ENCODE measurements around the gene ERBB4. TPM values are rescaled to one million over a fixed set of nuclear protein-coding genes. Genes with fewer than 3 reads are reported as not detected.

Gene ERBB4
- total RNA-seq, 1 experiment from 2014 or later: 2.9 TPM

- no peak overlapping the region for H3K27ac Mint-ChIP-seq (ENCODE audit: unreplicated experiment)
- no peaks in the 10 kb centered on the region for H3K27me3 Mint-ChIP-seq (ENCODE audit: unreplicated experiment)
- no peak for DNase-seq
- TF ChIP-seq, protein P1, sequence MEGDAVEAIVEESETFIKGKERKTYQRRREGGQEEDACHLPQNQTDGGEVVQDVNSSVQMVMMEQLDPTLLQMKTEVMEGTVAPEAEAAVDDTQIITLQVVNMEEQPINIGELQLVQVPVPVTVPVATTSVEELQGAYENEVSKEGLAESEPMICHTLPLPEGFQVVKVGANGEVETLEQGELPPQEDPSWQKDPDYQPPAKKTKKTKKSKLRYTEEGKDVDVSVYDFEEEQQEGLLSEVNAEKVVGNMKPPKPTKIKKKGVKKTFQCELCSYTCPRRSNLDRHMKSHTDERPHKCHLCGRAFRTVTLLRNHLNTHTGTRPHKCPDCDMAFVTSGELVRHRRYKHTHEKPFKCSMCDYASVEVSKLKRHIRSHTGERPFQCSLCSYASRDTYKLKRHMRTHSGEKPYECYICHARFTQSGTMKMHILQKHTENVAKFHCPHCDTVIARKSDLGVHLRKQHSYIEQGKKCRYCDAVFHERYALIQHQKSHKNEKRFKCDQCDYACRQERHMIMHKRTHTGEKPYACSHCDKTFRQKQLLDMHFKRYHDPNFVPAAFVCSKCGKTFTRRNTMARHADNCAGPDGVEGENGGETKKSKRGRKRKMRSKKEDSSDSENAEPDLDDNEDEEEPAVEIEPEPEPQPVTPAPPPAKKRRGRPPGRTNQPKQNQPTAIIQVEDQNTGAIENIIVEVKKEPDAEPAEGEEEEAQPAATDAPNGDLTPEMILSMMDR (IDR thresholded peaks at IDR 0.05; ENCODE audit: unreplicated experiment): no peak
- peaks cover 9% of the 10 kb centered on the region for H3K4me1 Mint-ChIP-seq (ENCODE audit: low read depth, unreplicated experiment)
- intact Hi-C loops (cut with micrococcal nuclease; ENCODE audit: unreplicated experiment): no loop called here
- no peaks in the 10 kb centered on the region for H3K9me3 Mint-ChIP-seq (ENCODE audit: low read depth, unreplicated experiment)
- H3K4me3 Mint-ChIP-seq (ENCODE audit: low read depth, unreplicated experiment): no peak overlapping the region
- no peaks in the 10 kb centered on the region for H3K36me3 Mint-ChIP-seq (ENCODE audit: insufficient read depth, unreplicated experiment)
- CTCF ChIA-PET: interaction anchor here (0.5 kb wide), 1 partner anchor 234 kb away, joined by 3 read pairs; no protein-coding TSS in a partner anchor
- BruUV-seq (replicated peaks): no TSS peak
These were observed 243.8 kb downstream of the ERBB4 start for GRCh38 chr2:212294816-212295215.

- H3K27ac Mint-ChIP-seq (ENCODE audit: unreplicated experiment): no peak overlapping the region
- H3K9me3 Mint-ChIP-seq (ENCODE audit: low read depth, unreplicated experiment): no peaks in the 10 kb centered on the region
- no TSS peak for BruUV-seq (replicated peaks)
- TF ChIP-seq, protein P1 (IDR thresholded peaks at IDR 0.05; ENCODE audit: unreplicated experiment): no peak
- CTCF ChIA-PET: no interaction called here
- intact Hi-C loops (cut with micrococcal nuclease; ENCODE audit: unreplicated experiment): no loop called here
- H3K36me3 Mint-ChIP-seq (ENCODE audit: insufficient read depth, unreplicated experiment): no peaks in the 10 kb centered on the region
- H3K27me3 Mint-ChIP-seq (ENCODE audit: unreplicated experiment): no peaks in the 10 kb centered on the region
- DNase-seq: no peak
- no peak overlapping the region for H3K4me3 Mint-ChIP-seq (ENCODE audit: low read depth, unreplicated experiment)
- no peaks in the 10 kb centered on the region for H3K4me1 Mint-ChIP-seq (ENCODE audit: low read depth, unreplicated experiment)
These were observed 249.3 kb downstream of the ERBB4 start for GRCh38 chr2:212289301-212289700.

DNA sequence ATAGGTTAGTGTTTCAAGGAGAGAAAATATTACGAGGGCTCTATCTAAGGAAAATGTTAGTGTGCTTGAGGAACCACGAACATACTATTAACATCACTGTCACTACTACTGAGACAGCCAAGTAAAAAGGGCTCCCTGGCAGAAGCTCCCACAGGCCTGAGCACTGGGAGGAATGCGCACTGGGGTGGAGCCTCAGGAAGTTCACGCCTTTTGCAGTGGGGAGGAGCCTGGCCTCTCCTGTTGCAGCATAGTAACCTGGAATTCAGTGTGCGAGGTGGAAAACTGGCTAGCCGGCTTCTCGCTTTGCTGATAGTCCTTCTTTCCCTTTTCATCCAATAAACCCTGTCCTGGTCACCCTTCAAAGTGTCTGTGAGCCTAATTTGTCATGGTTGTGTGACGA lies 250.3 kb downstream of the ERBB4 start:
- TF ChIP-seq, protein P1 (IDR thresholded peaks at IDR 0.05; ENCODE audit: unreplicated experiment): no peak
- H3K27ac Mint-ChIP-seq (ENCODE audit: unreplicated experiment): no peak overlapping the region
- intact Hi-C loops (cut with micrococcal nuclease; ENCODE audit: unreplicated experiment): no loop called here
- DNase-seq: no peak
- H3K36me3 Mint-ChIP-seq (ENCODE audit: insufficient read depth, unreplicated experiment): no peaks in the 10 kb centered on the region
- H3K4me1 Mint-ChIP-seq (ENCODE audit: low read depth, unreplicated experiment): no peaks in the 10 kb centered on the region
- no TSS peak for BruUV-seq (replicated peaks)
- CTCF ChIA-PET: no interaction called here
- no peaks in the 10 kb centered on the region for H3K27me3 Mint-ChIP-seq (ENCODE audit: unreplicated experiment)
- H3K9me3 Mint-ChIP-seq (ENCODE audit: low read depth, unreplicated experiment): no peaks in the 10 kb centered on the region
- H3K4me3 Mint-ChIP-seq (ENCODE audit: low read depth, unreplicated experiment): no peak overlapping the region

GRCh38 chr2:212284166-212284565 lies 254.4 kb downstream of the ERBB4 start:
- no peaks in the 10 kb centered on the region for H3K36me3 Mint-ChIP-seq (ENCODE audit: insufficient read depth, unreplicated experiment)
- intact Hi-C loops (cut with micrococcal nuclease; ENCODE audit: unreplicated experiment): no loop called here
- CTCF ChIA-PET: interaction anchor here (0.6 kb wide), 1 partner anchor 55 kb away, joined by 3 read pairs; no protein-coding TSS in a partner anchor
- TF ChIP-seq, protein P1 (IDR thresholded peaks at IDR 0.05; ENCODE audit: unreplicated experiment): no peak
- H3K27ac Mint-ChIP-seq (ENCODE audit: unreplicated experiment): no peak overlapping the region
- no TSS peak for BruUV-seq (replicated peaks)
- no peak overlapping the region for H3K4me3 Mint-ChIP-seq (ENCODE audit: low read depth, unreplicated experiment)
- H3K27me3 Mint-ChIP-seq (ENCODE audit: unreplicated experiment): no peaks in the 10 kb centered on the region
- no peaks in the 10 kb centered on the region for H3K9me3 Mint-ChIP-seq (ENCODE audit: low read depth, unreplicated experiment)
- no peak for DNase-seq
- H3K4me1 Mint-ChIP-seq (ENCODE audit: low read depth, unreplicated experiment): no peaks in the 10 kb centered on the region

Data from Calu3 (cell line).